Mucosa of rectum (tissue), 2 donors: ENCODE measurements around the gene SH3RF3.

Experiments
- H3K27ac ChIP-seq, 2 donors: one replicate each; pipeline ENCODE4 v1.7.0; 2013; ENCODE audit warnings: inconsistent platforms in 2 of 2, low read depth in 2 of 2, low read length in 2 of 2
- H3K27me3 ChIP-seq, 2 donors: one replicate each; pipeline ENCODE4 v1.7.0; 2013; ENCODE audit warnings: low read length in 2 of 2; ENCODE audit not compliant: control insufficient read depth in 2 of 2, insufficient read depth in 2 of 2
- H3K36me3 ChIP-seq, 2 donors: one replicate each; pipeline ENCODE4 v1.7.0; 2013; ENCODE audit warnings: low read length in 2 of 2; ENCODE audit not compliant: control insufficient read depth in 2 of 2, insufficient read depth in 2 of 2
- H3K4me1 ChIP-seq, 2 donors: one replicate each; pipeline ENCODE4 v1.7.0; 2013; ENCODE audit warnings: low read length in 2 of 2, mild to moderate bottlenecking in 1 of 2; ENCODE audit not compliant: control insufficient read depth in 2 of 2, insufficient read depth in 2 of 2
- H3K4me3 ChIP-seq, 2 donors: one replicate each; pipeline ENCODE4 v1.7.0; 2013; ENCODE audit warnings: low read length in 2 of 2
- H3K9ac ChIP-seq, 2 donors: one replicate each; pipeline ENCODE4 v1.7.0; 2013; ENCODE audit warnings: low read length in 2 of 2, low read depth in 1 of 2, mild to moderate bottlenecking in 1 of 2
- H3K9me3 ChIP-seq, 2 donors: one replicate each; pipeline ENCODE4 v1.7.0; 2013; ENCODE audit warnings: low read length in 2 of 2; ENCODE audit not compliant: control insufficient read depth in 2 of 2
- donor health status: healthy.
- donor health status: Normal muscosa, but diverticular disease.

SH3RF3 gene

GRCh38 chr2:109186656-109187250 is 57.7 kb downstream of the SH3RF3 start:
- Histone ChIP-seq H3K36me3 (no peaks in the 10 kb centered on the region), H3K9ac (no peak overlapping the region), H3K27ac (no peak overlapping the region), H3K4me3 (no peak overlapping the region), H3K4me1 (peaks cover 0 to 3% of the 10 kb centered on the region in 2 donors), H3K27me3 (no peaks in the 10 kb centered on the region), H3K9me3 (no peaks in the 10 kb centered on the region)

DNA sequence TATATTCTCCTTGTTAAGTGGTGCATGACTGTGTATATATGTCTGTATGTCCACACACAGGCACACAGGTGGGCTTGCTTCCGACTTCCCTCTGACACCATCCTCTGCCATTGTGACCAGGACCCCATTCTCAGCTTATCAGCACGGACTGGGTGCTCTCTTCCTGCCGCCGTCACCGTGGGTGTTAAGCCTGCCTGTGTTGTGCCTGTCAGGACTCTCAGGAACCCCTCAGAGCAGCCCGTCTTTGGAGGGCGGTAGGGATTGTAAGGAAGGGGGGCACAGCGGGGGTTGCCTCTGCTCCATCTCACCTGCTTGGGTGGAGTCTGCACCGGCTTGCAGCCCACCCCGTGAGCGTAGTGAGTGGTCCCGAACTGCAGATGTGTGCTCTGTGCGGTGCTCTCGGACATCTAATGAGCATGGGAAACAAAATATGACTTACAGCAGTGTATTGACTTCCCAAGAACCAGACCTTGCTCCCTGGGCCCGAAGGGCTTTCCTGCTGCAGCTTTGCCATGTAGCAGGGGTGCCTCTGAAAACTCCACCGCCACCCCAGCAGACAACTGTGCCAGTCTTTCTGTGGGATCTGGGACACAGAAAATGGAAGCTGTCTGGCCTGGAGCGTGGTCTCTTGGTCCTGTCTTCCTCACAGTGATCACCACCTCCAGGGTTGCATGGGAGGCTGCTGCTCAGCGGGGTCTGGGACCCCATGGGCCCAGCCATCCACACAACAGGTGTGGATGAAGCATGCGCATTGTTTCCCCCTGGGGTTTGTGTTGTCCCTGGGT is 58.9 kb downstream of the SH3RF3 start:
- H3K36me3 ChIP-seq: no peaks in the 10 kb centered on the region
- H3K4me3 ChIP-seq: no peak overlapping the region
- H3K4me1 ChIP-seq: peaks cover 0 to 3% of the 10 kb centered on the region in 2 donors
- no peak overlapping the region for H3K27ac ChIP-seq
- H3K27me3 ChIP-seq: no peaks in the 10 kb centered on the region
- no peak overlapping the region for H3K9ac ChIP-seq
- no peaks in the 10 kb centered on the region for H3K9me3 ChIP-seq

DNA sequence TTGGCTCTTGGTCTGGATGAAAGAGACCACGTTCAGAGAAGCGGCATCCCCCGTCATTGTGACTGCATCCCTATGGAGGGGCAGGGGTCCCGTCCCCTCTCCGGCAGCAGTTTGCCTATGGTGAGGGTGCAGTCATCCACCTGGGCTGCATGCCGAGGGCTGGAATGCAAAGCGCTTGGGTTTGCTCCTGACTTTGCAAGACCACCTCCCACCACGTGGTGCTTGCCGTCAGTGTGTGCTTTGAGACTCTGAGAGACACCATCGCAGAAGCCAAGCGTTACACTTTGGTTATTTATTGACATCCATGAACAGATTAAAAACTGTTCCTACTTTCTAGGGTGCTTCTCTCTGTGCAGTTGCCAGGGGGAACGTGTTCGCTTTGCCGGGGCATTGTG is 59.5 kb downstream of the SH3RF3 start:
- Histone ChIP-seq H3K27me3 (no peaks in the 10 kb centered on the region), H3K36me3 (no peaks in the 10 kb centered on the region), H3K27ac (no peak overlapping the region), H3K9ac (no peak overlapping the region), H3K9me3 (no peaks in the 10 kb centered on the region), H3K4me1 (peaks cover 0 to 3% of the 10 kb centered on the region in 2 donors), H3K4me3 (no peak overlapping the region)

DNA sequence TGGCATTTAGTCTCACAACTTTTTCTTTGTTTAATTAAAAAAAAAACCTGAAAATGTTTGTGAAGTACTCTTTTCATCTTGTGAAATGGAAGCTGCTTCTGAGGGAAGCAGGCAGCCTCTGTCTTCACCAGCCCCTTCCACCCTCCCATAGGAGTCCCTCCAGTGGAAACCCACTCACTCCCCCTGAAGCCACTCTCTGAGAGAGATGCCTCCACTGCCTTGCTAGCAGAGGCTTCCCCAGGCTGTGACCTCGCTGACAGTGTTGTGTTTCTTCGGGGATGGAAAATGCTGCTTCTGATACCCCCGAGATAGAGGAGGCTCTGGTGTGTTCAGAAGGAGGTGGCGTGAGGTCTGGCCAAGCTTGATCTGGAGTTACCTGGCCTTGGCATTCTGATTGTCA is 59.9 kb downstream of the SH3RF3 start:
- H3K27me3 ChIP-seq: no peaks in the 10 kb centered on the region
- no peak overlapping the region for H3K27ac ChIP-seq
- no peaks in the 10 kb centered on the region for H3K9me3 ChIP-seq
- no peak overlapping the region for H3K4me3 ChIP-seq
- no peak overlapping the region for H3K9ac ChIP-seq
- H3K36me3 ChIP-seq: no peaks in the 10 kb centered on the region
- peaks cover 0 to 3% of the 10 kb centered on the region in 2 donors for H3K4me1 ChIP-seq

- Histone ChIP-seq H3K9me3 (no peaks in the 10 kb centered on the region), H3K27me3 (no peaks in the 10 kb centered on the region), H3K36me3 (no peaks in the 10 kb centered on the region), H3K9ac (no peak overlapping the region), H3K4me1 (peaks cover 0 to 3% of the 10 kb centered on the region in 2 donors), H3K4me3 (no peak overlapping the region), H3K27ac (no peak overlapping the region)
Measured at GRCh38 chr2:109189751-109190150, 60.7 kb downstream of the SH3RF3 start.

DNA sequence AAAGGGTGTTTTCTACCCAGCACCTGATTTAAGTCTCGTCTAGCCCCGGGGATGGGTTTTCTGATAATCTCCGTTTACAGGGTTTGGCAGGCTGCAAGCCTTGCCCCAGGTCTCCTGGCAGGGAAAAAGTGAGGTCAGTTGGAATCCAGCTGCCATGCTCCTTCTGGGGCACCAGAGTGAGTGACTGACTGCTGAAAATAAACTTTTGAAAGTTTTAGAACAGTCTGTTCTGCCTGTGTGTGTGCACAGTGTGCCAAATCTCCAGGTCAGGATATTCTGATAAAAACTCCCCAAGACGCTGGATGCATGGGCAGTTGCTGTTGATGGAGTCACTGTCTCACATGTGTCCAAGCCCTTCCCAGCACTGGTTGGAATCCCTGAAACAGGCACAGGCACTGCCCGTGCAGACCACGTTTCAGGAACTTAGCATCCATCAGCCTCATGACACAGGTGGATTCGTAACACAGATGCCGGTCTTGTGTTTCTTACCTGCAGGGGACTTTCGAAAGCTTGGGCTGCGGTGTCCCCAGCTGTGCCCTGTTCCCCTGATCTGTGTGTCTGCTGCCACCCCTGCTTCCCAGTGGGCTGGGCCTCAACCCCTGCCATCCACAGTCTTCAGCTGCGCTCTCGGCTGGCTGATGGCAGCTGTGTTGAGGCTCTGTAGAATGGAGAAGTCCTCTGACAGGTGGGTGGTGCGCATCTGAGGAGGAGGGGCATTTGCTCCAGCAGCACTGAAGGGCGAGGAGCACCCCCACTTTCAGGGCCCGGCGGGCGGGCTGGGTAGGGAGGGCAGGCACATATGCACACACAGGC is 65.0 kb downstream of the SH3RF3 start:
- Histone ChIP-seq H3K4me3 (no peak overlapping the region), H3K27me3 (no peaks in the 10 kb centered on the region), H3K36me3 (no peaks in the 10 kb centered on the region), H3K27ac (no peak overlapping the region), H3K9me3 (no peaks in the 10 kb centered on the region), H3K9ac (no peak overlapping the region), H3K4me1 (no peaks in the 10 kb centered on the region)

DNA sequence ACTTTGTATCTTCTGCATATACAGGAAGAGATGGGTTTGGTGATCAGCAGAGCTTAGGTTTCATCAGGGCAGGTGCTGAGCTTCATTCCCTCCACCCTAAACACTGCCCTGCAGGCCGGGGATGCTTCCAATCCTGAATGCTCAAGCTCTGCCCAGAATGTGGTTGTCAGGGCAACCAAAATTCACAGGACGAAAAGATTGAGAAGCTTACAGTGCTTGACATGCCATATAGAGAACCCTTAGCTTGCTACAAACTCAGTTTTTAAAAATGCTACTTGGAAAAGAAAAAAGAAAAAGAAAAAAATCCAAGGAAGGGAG is 65.6 kb downstream of the SH3RF3 start:
- no peaks in the 10 kb centered on the region for H3K4me1 ChIP-seq
- no peaks in the 10 kb centered on the region for H3K36me3 ChIP-seq
- no peak overlapping the region for H3K9ac ChIP-seq
- H3K27me3 ChIP-seq: no peaks in the 10 kb centered on the region
- no peak overlapping the region for H3K4me3 ChIP-seq
- H3K27ac ChIP-seq: no peak overlapping the region
- H3K9me3 ChIP-seq: no peaks in the 10 kb centered on the region

DNA sequence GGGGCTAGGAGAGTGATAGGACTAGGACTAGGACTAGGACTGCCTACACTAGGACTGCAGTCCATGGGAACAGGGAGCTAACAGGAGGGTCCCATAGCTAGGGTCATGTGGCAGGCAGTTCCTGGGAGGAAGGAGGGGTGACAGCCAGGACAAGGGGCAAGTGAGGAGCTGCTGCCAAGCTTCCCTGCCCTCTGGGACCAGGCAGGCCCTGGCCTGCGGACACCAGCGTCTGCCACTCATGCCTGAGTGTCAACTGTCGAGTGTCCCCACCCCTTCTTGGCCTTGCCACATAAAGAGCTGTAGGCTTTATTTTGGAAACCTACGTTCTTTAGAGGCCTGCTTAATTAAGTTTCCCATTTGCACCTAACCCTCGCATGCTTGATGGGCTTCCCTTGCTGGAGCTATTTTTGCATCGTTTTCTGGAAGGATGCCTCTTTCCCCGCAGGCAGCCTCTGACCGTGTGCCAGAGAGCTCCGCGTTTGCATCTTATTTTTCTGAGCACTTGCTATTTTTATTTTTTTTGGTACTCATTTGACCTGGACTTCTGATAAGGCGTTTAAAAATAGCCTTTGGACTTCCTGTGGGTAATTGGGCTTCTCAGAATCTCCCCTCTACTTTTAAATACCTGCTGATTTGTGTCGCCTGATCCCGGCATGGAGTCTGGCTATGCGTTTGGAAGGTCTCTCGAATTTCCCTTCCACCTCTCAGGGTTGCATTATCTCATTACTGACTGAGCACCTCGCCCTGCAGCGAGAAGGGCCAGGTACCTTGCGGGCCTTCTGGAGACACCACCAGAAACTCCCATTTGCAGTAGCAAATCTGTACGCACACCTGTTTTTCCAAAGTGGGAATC is 66.4 kb downstream of the SH3RF3 start:
- H3K9me3 ChIP-seq: no peaks in the 10 kb centered on the region
- no peak overlapping the region for H3K27ac ChIP-seq
- no peaks in the 10 kb centered on the region for H3K36me3 ChIP-seq
- H3K4me1 ChIP-seq: no peaks in the 10 kb centered on the region
- H3K4me3 ChIP-seq: no peak overlapping the region
- H3K27me3 ChIP-seq: no peaks in the 10 kb centered on the region
- peak overlapping the region in 1 of 2 donors; percentile 14 for H3K9ac ChIP-seq

GRCh38 chr2:109196081-109196875 is 67.3 kb downstream of the SH3RF3 start:
- no peak overlapping the region for H3K27ac ChIP-seq
- no peak overlapping the region for H3K9ac ChIP-seq
- H3K4me1 ChIP-seq: no peaks in the 10 kb centered on the region
- H3K9me3 ChIP-seq: no peaks in the 10 kb centered on the region
- H3K27me3 ChIP-seq: no peaks in the 10 kb centered on the region
- H3K36me3 ChIP-seq: no peaks in the 10 kb centered on the region
- no peak overlapping the region for H3K4me3 ChIP-seq
